Glutamatergic neuron (in vitro differentiated cells): ENCODE data around the gene SYT1. TPM values are rescaled to one million over a fixed set of nuclear protein-coding genes. Genes with fewer than 3 reads are reported as not detected.

Experiments
- DNase-seq: peaks from one replicate; pipeline ENCODE4 v3.0.0; 2022
- H3K27ac Mint-ChIP-seq: one replicate; pipeline ENCODE4 v1.8.0; 2020; ENCODE audit warnings: mild to moderate bottlenecking, mixed read lengths, inconsistent platforms; ENCODE audit not compliant: unreplicated experiment
- H3K27me3 Mint-ChIP-seq: one replicate; pipeline ENCODE4 v1.8.0; 2020; ENCODE audit warnings: mild to moderate bottlenecking, moderate library complexity, mixed read lengths, inconsistent platforms; ENCODE audit not compliant: unreplicated experiment
- H3K36me3 Mint-ChIP-seq: one replicate; pipeline ENCODE4 v1.8.0; 2020; ENCODE audit warnings: mild to moderate bottlenecking, mixed read lengths, inconsistent platforms; ENCODE audit not compliant: unreplicated experiment
- H3K4me1 Mint-ChIP-seq: one replicate; pipeline ENCODE4 v1.8.0; 2020; ENCODE audit warnings: mild to moderate bottlenecking, low read depth, mixed read lengths, inconsistent platforms; ENCODE audit not compliant: unreplicated experiment
- H3K4me3 Mint-ChIP-seq: one replicate; pipeline ENCODE4 v1.8.0; 2020; ENCODE audit warnings: mild to moderate bottlenecking, mixed read lengths, inconsistent platforms; ENCODE audit not compliant: unreplicated experiment
- H3K9me3 Mint-ChIP-seq: one replicate; pipeline ENCODE4 v1.8.0; 2020; ENCODE audit warnings: mild to moderate bottlenecking, moderate library complexity, mixed read lengths, inconsistent platforms; ENCODE audit not compliant: unreplicated experiment
- CTCF ChIP-seq: fragments of 200-600 bp; sonication (generic); IDR thresholded peaks from one replicate; pipeline ENCODE4 v1.5.0; 2021; ENCODE audit not compliant: partially characterized antibody, unreplicated experiment
- total RNA-seq: library from RNA; stranded (reverse); fragmentation: NEBNext Ultra II Directional; extraction: Animal tissue kit (Norgen Biotek cat#: 25700); gene quantifications from one replicate; pipeline ENCODE4 v1.2.1, GENCODE V29; 2021; ENCODE audit not compliant: unreplicated experiment

The SYT1 gene
- total RNA-seq, 1 donor from 2014 or later: 155 TPM

- Mint-ChIP-seq H3K27me3 (no peaks in the 10 kb centered on the region), H3K4me1 (peaks cover 4% of the 10 kb centered on the region), H3K9me3 (no peaks in the 10 kb centered on the region), H3K36me3 (peaks cover 4% of the 10 kb centered on the region), H3K27ac (no peak overlapping the region), H3K4me3 (no peak overlapping the region)
- no peak for TF ChIP-seq CTCF
- no peak for DNase-seq
Measured at GRCh38 chr12:79441534-79441933, 577.0 kb downstream of the SYT1 start.

- H3K9me3 Mint-ChIP-seq: no peaks in the 10 kb centered on the region
- no peak overlapping the region for H3K4me3 Mint-ChIP-seq
- H3K27ac Mint-ChIP-seq: no peak overlapping the region
- peaks cover 4% of the 10 kb centered on the region for H3K4me1 Mint-ChIP-seq
- DNase-seq: no peak
- no peak for TF ChIP-seq CTCF
- H3K36me3 Mint-ChIP-seq: peaks cover 4% of the 10 kb centered on the region
- H3K27me3 Mint-ChIP-seq: no peaks in the 10 kb centered on the region
Measured at GRCh38 chr12:79442396-79442795, 577.8 kb downstream of the SYT1 start.

GRCh38 chr12:79444089-79444488, 579.5 kb downstream of the SYT1 start:
- Mint-ChIP-seq H3K27me3 (no peaks in the 10 kb centered on the region), H3K9me3 (no peaks in the 10 kb centered on the region), H3K36me3 (peaks cover 4% of the 10 kb centered on the region), H3K27ac (no peak overlapping the region), H3K4me1 (peaks cover 4% of the 10 kb centered on the region), H3K4me3 (no peak overlapping the region)
- no peak for TF ChIP-seq CTCF
- no peak for DNase-seq

- no peak for DNase-seq
Measured at GRCh38 chr12:79448816-79449215, 584.2 kb downstream of the SYT1 start.

GRCh38 chr12:79451365-79451764, 586.8 kb downstream of the SYT1 start:
- DNase-seq: no peak
- Mint-ChIP-seq H3K4me3 (no peak overlapping the region), H3K27me3 (no peaks in the 10 kb centered on the region), H3K36me3 (no peaks in the 10 kb centered on the region), H3K9me3 (peaks cover 5% of the 10 kb centered on the region), H3K27ac (no peak overlapping the region), H3K4me1 (no peaks in the 10 kb centered on the region)
- no peak for TF ChIP-seq CTCF

More at GRCh38 chr12:79448816-79449215, 584.2 kb downstream of the SYT1 start:
- H3K36me3 Mint-ChIP-seq: peaks cover 4% of the 10 kb centered on the region
- H3K9me3 Mint-ChIP-seq: peaks cover 5% of the 10 kb centered on the region
- H3K27ac Mint-ChIP-seq: no peak overlapping the region
- H3K4me3 Mint-ChIP-seq: no peak overlapping the region
- no peak for TF ChIP-seq CTCF
- no peaks in the 10 kb centered on the region for H3K4me1 Mint-ChIP-seq
- no peaks in the 10 kb centered on the region for H3K27me3 Mint-ChIP-seq
